ENCODE measurements around the gene IRF4. TPM values are rescaled to one million over a fixed set of nuclear protein-coding genes. Genes with fewer than 3 reads are reported as not detected.

Gene IRF4
- total RNA-seq, 2 experiments from 2014 or later: 16.9 to 20.8 TPM

- no peaks in the 10 kb centered on the region for H3K36me3 ChIP-seq (ENCODE audit: insufficient read depth, low read length)
- H3K27me3 Mint-ChIP-seq: no peaks in the 10 kb centered on the region
- H3K27ac Mint-ChIP-seq: no peak overlapping the region
- no peaks in the 10 kb centered on the region for H3K9me3 ChIP-seq (ENCODE audit: control insufficient read depth in 1 of 2, insufficient read depth in 1 of 2, low read length in 2 of 2)
- H3K9me3 Mint-ChIP-seq: no peaks in the 10 kb centered on the region
- DNase-seq (no peak), ATAC-seq (ENCODE audit: poor library complexity) (no peak)
- H3K4me3 Mint-ChIP-seq: no peak overlapping the region
- H3K4me3 ChIP-seq (ENCODE audit: low read length): no peak overlapping the region
- POLR2A ChIA-PET: no interaction called here
- intact Hi-C loops (cut with DNase I, micrococcal nuclease): no loop called here
- TF ChIP-seq CTCF (IDR thresholded peaks at IDR 0.05): no peak
- H3K27ac ChIP-seq (ENCODE audit: low read depth in 1 of 2, low read length in 2 of 2): no peak overlapping the region
- peaks cover 27% of the 10 kb centered on the region for H3K4me1 ChIP-seq (ENCODE audit: insufficient read depth, low read length)
- H3K27me3 ChIP-seq (ENCODE audit: control insufficient read depth in 1 of 2, insufficient read depth in 2 of 2, low read length in 2 of 2): no peaks in the 10 kb centered on the region
- CTCF ChIA-PET: no interaction called here
- H3K36me3 Mint-ChIP-seq (ENCODE audit: low read depth): no peaks in the 10 kb centered on the region
- peaks cover 27% of the 10 kb centered on the region for H3K4me1 Mint-ChIP-seq (ENCODE audit: low read depth)
Observed at GRCh38 chr6:428047-428603, 36.6 kb downstream of the IRF4 start.

- Mint-ChIP-seq H3K27me3 (no peaks in the 10 kb centered on the region), H3K4me1 (ENCODE audit: low read depth) (peaks cover 29% of the 10 kb centered on the region), H3K4me3 (no peak overlapping the region), H3K36me3 (ENCODE audit: low read depth) (no peaks in the 10 kb centered on the region), H3K9me3 (no peaks in the 10 kb centered on the region), H3K27ac (no peak overlapping the region)
- DNase-seq (no peak), ATAC-seq (ENCODE audit: poor library complexity) (peak; percentile 8)
- Histone ChIP-seq H3K27me3 (ENCODE audit: control insufficient read depth in 1 of 2, insufficient read depth in 2 of 2, low read length in 2 of 2) (no peaks in the 10 kb centered on the region), H3K9me3 (ENCODE audit: control insufficient read depth in 1 of 2, insufficient read depth in 1 of 2, low read length in 2 of 2) (no peaks in the 10 kb centered on the region), H3K4me1 (ENCODE audit: insufficient read depth, low read length) (peaks cover 33% of the 10 kb centered on the region), H3K4me3 (ENCODE audit: low read length) (no peak overlapping the region), H3K27ac (ENCODE audit: low read depth in 1 of 2, low read length in 2 of 2) (no peak overlapping the region), H3K36me3 (ENCODE audit: insufficient read depth, low read length) (no peaks in the 10 kb centered on the region)
- CTCF ChIA-PET: no interaction called here
- POLR2A ChIA-PET: no interaction called here
- no peak for TF ChIP-seq CTCF (IDR thresholded peaks at IDR 0.05)
- intact Hi-C loops (cut with DNase I, micrococcal nuclease): no loop called here
Observed at GRCh38 chr6:429515-430121, 38.1 kb downstream of the IRF4 start.

GRCh38 chr6:431504-431903 is 40.0 kb downstream of the IRF4 start:
- intact Hi-C loops (cut with DNase I, micrococcal nuclease): no loop called here

More at GRCh38 chr6:431504-431903, 40.0 kb downstream of the IRF4 start:
- ChIA-PET POLR2A (no interaction called here), CTCF (no interaction called here)
- Histone ChIP-seq H3K4me1 (ENCODE audit: insufficient read depth, low read length) (peaks cover 38% of the 10 kb centered on the region), H3K27me3 (ENCODE audit: control insufficient read depth in 1 of 2, insufficient read depth in 2 of 2, low read length in 2 of 2) (no peaks in the 10 kb centered on the region), H3K36me3 (ENCODE audit: insufficient read depth, low read length) (no peaks in the 10 kb centered on the region), H3K4me3 (ENCODE audit: low read length) (no peak overlapping the region), H3K27ac (ENCODE audit: low read depth in 1 of 2, low read length in 2 of 2) (no peak overlapping the region), H3K9me3 (ENCODE audit: control insufficient read depth in 1 of 2, insufficient read depth in 1 of 2, low read length in 2 of 2) (no peaks in the 10 kb centered on the region)
- no peak for DNase-seq
- Mint-ChIP-seq H3K27me3 (no peaks in the 10 kb centered on the region), H3K4me3 (no peak overlapping the region), H3K36me3 (ENCODE audit: low read depth) (no peaks in the 10 kb centered on the region), H3K4me1 (ENCODE audit: low read depth) (peaks cover 35% of the 10 kb centered on the region), H3K9me3 (no peaks in the 10 kb centered on the region), H3K27ac (no peak overlapping the region)
- no peak for ATAC-seq (ENCODE audit: poor library complexity)
- no peak for TF ChIP-seq CTCF (IDR thresholded peaks at IDR 0.05)
